Measurements from ENCODE around the gene SYTL3. TPM values are rescaled to one million over a fixed set of nuclear protein-coding genes. Genes with fewer than 3 reads are reported as not detected.
A peak's percentile ranks its signal among the peaks of the same experiment; 100 is the strongest.
"Not testable (repeated sequence)": the region's sequence is repeated elsewhere in the genome, so short reads cannot be mapped to it uniquely, and the experiment has no call there.

SYTL3 gene
- total RNA-seq, 2 experiments from 2014 or later, result 25.8 to 26.9 TPM

DNA sequence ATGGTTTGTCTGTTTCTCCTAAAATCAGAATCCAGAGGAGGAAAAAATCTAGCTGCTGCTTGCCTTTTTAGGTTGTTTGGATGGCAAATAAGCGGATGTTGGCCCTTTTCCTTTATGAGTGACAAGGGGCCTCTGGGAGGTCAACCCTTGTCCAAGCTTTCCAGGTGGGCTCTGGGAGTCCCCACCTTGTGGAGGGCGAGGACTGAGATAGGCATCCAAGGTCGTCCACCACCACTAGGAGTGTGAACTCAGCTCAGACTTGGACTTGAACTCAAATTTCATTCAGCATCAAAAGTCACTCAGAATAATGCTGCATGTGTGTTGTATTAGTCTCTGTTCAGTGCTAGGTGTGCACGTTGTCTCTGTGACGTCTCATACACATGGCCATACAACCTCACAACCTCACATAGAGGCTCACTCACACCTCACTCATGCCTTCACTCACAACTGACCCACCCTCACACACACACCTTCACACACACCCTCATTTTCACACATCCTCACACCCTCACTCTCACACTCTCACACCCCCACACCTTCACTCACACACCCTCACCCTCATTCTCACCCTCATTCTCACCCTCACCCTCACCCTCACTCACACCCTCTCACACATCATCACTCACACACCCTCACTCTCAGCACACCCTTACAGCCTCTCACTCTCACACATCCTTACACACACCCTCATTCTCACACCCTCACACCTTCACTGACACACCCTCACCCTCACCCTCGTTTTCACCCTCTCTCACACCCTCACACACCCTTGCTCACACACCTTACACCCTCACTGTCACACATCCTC lies 23.3 kb upstream of the SYTL3 start:
- H3K4me1 Mint-ChIP-seq, result peaks cover 30% of the 10 kb centered on the region
- ChIA-PET CTCF (no interaction called here), POLR2A (no interaction called here)
- H3K4me3 Mint-ChIP-seq, result no peak overlapping the region
- peaks cover 60% of the 10 kb centered on the region for H3K36me3 Mint-ChIP-seq (ENCODE audit: low read depth)
- no peak for DNase-seq
- peak overlapping the region; percentile 31 for H3K27ac Mint-ChIP-seq
- H3K27me3 Mint-ChIP-seq, result no peaks in the 10 kb centered on the region
- no peaks in the 10 kb centered on the region for H3K9me3 Mint-ChIP-seq

- ChIA-PET CTCF (interaction anchor here (1.5 to 1.9 kb wide), 2 partner anchors 14 to 17 kb away, joined by 4 read pairs; partner anchors contain the start of gene DYNLT1), POLR2A (no interaction called here)
- H3K27me3 Mint-ChIP-seq, result no peaks in the 10 kb centered on the region
- H3K4me1 Mint-ChIP-seq, result peaks cover 38% of the 10 kb centered on the region
- H3K4me3 Mint-ChIP-seq, result no peak overlapping the region
- H3K36me3 Mint-ChIP-seq (ENCODE audit: low read depth), result peaks cover 65% of the 10 kb centered on the region
- H3K27ac Mint-ChIP-seq, result peak overlapping the region; percentile 67
- DNase-seq, result no peak
- no peaks in the 10 kb centered on the region for H3K9me3 Mint-ChIP-seq
Observed at GRCh38 chr6:158627168-158627939, 22.5 kb upstream of the SYTL3 start.

DNA sequence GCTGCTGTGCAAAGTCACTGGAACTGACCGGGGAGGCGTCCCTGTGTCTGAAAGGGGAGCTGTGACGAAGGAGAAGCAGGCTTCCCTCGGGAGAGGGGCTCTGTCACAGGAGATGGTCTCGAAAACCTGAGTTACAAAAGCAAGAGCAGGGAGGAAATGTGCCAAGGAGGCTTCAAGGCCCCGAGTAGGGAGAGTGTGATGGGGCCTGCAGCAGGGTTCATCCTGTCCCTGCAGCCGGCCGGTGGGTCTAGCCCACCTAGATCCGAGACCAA lies 22.0 kb upstream of the SYTL3 start:
- Mint-ChIP-seq H3K36me3 (ENCODE audit: low read depth) (peaks cover 65% of the 10 kb centered on the region), H3K9me3 (no peaks in the 10 kb centered on the region), H3K27ac (peak overlapping the region; percentile 67), H3K27me3 (no peaks in the 10 kb centered on the region), H3K4me1 (peaks cover 40% of the 10 kb centered on the region), H3K4me3 (no peak overlapping the region)
- no peak for DNase-seq
- ChIA-PET POLR2A (no interaction called here), CTCF (interaction anchor here (1.5 to 1.9 kb wide), 2 partner anchors 14 to 17 kb away, joined by 4 read pairs; partner anchors contain the start of gene DYNLT1)

GRCh38 chr6:158628542-158628941 lies 21.3 kb upstream of the SYTL3 start:
- no peak for DNase-seq
- peaks cover 65% of the 10 kb centered on the region for H3K36me3 Mint-ChIP-seq (ENCODE audit: low read depth)
- ChIA-PET POLR2A (no interaction called here), CTCF (interaction anchor here (0.7 to 1.9 kb wide), 3 partner anchors 13 to 58 kb away, joined by 3 to 4 read pairs (median 4); partner anchors contain the start of gene DYNLT1)
- no peak overlapping the region for H3K27ac Mint-ChIP-seq
- H3K27me3 Mint-ChIP-seq, result no peaks in the 10 kb centered on the region
- H3K4me3 Mint-ChIP-seq, result no peak overlapping the region
- H3K4me1 Mint-ChIP-seq, result peaks cover 43% of the 10 kb centered on the region
- no peaks in the 10 kb centered on the region for H3K9me3 Mint-ChIP-seq

DNA sequence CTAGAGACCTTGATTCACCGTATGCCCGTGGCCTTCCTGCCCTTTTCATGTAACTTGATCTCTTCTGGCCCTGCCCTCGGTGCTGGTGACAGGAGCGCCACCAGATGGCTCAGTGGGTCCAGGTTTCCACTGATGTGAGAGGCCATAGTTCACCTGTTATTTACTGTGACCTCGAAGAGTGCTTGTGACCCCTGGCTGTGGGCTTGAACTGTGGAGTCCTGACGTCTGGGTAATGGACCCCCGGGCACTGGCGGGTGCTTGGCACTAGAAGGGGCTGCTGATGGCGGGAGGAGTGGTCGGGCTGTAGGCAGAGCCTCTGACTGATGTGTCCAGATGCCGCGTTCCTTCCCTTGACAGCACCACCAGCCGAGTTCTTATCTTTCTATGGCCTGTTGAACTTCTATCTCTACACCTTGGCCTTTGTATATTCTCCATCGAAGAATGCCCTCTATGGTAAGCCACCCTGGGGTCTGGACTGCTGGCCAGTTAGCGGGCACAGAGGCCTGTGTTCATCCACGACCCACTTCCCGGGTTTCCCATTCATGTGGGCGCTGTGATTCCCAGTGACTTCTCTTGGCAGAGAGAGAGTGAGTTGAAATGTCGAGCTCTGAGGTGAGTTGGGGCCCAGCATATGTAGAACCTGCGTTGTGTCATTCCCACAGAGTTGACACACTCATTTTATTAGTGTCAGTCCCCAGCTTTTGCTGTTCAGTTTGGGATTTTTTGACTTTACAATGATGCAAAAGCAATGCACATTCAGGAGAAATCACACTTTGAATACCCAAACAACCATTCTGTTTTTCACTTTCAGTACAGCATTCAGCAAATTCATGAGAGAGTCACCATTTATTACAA lies 20.3 kb upstream of the SYTL3 start:
- peak; percentile 32 for DNase-seq

GRCh38 chr6:158630938-158631616 lies 18.8 kb upstream of the SYTL3 start:
- H3K4me1 Mint-ChIP-seq, result peaks cover 58% of the 10 kb centered on the region
- no peaks in the 10 kb centered on the region for H3K9me3 Mint-ChIP-seq
- H3K27me3 Mint-ChIP-seq, result no peaks in the 10 kb centered on the region
- H3K27ac Mint-ChIP-seq, result peak overlapping the region; percentile 82
- ChIA-PET POLR2A (no interaction called here), CTCF (interaction anchor here (0.8 to 1.4 kb wide), 2 partner anchors 9 to 10 kb away, joined by 4 read pairs; no protein-coding TSS in a partner anchor)
- no peak for DNase-seq
- no peak overlapping the region for H3K4me3 Mint-ChIP-seq
- H3K36me3 Mint-ChIP-seq (ENCODE audit: low read depth), result peaks cover 70% of the 10 kb centered on the region

More for the DNA sequence above, 20.3 kb upstream of the SYTL3 start:
- H3K4me3 Mint-ChIP-seq, result no peak overlapping the region
- H3K36me3 Mint-ChIP-seq (ENCODE audit: low read depth), result peaks cover 66% of the 10 kb centered on the region
- no peaks in the 10 kb centered on the region for H3K9me3 Mint-ChIP-seq
- H3K27me3 Mint-ChIP-seq, result no peaks in the 10 kb centered on the region
- H3K4me1 Mint-ChIP-seq, result peaks cover 46% of the 10 kb centered on the region
- H3K27ac Mint-ChIP-seq, result peak overlapping the region; percentile 68
- CTCF ChIA-PET, result interaction anchor here (0.7 to 1.9 kb wide), 3 partner anchors 12 to 59 kb away, joined by 3 to 4 read pairs (median 4); partner anchors contain the start of gene DYNLT1
- POLR2A ChIA-PET, result no interaction called here

- CTCF ChIA-PET, result interaction anchor here (0.5 to 1.4 kb wide), 3 partner anchors 11 to 423 kb away, joined by 3 to 5 read pairs (median 4); no protein-coding TSS in a partner anchor
Observed at GRCh38 chr6:158631678-158632537, 17.9 kb upstream of the SYTL3 start.

DNA sequence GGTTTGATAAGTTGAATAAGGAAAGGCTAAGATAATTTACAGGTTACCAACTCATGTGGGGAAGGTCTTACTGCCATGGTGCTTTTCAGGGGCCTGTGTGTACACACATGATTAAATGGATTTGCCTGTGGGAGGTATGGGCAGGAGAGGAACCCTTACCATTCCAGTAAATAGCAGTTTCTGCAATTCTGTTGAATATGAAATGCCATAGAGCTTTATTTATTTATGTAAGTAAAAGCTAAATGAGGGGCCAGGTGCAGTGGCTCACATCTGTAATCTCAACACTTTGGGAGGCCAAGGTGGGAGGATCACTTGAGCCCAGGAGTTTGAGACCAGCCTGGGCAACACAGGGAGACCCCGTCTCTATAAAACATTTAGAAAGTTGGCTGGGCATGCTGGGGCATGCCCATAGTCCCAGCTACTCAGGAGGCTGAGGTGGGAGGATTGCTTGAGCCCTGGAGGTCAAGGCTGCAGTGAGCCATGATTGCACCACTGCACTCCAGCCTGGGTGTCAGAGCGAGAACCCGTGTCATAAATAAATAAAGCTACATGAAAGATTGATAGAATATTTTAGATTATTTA lies 17.2 kb upstream of the SYTL3 start:
- CTCF ChIA-PET, result interaction anchor here (0.5 kb wide), 1 partner anchor 1663 kb away, joined by 3 read pairs; no protein-coding TSS in a partner anchor
- H3K27me3 Mint-ChIP-seq, H3K9me3 Mint-ChIP-seq, H3K4me3 Mint-ChIP-seq, DNase-seq, POLR2A ChIA-PET: not testable (repeated sequence)
- Mint-ChIP-seq H3K4me1 (peaks cover 68% of the 10 kb centered on the region), H3K36me3 (ENCODE audit: low read depth) (peaks cover 70% of the 10 kb centered on the region), H3K27ac (peak overlapping the region; percentile 82)

More at GRCh38 chr6:158631678-158632537, 17.9 kb upstream of the SYTL3 start:
- Mint-ChIP-seq H3K36me3 (ENCODE audit: low read depth) (peaks cover 70% of the 10 kb centered on the region), H3K4me3 (no peak overlapping the region), H3K27me3 (no peaks in the 10 kb centered on the region), H3K4me1 (peaks cover 64% of the 10 kb centered on the region), H3K9me3 (no peaks in the 10 kb centered on the region), H3K27ac (peak overlapping the region; percentile 82)
- POLR2A ChIA-PET, result no interaction called here
- DNase-seq, result no peak

DNA sequence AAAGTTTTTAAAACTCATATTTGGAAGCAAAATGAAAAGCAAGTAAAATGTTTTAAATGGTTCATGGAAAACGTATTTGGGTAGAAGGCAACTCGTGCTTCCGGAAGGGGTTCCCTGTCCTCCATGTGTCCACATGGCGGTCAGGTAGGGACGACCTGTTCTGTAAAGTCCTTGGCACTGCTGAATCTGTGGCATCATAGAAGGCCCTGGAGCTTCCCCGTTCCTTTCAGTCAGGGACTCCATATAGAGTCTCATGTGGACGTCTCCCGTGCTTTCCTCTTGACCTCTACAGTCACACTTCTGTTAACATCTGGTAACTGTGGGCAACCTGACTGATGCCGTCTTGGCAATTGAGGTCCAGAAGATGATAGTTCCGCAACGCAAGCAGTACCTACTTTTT lies 16.7 kb upstream of the SYTL3 start:
- Mint-ChIP-seq H3K9me3 (no peaks in the 10 kb centered on the region), H3K27me3 (no peaks in the 10 kb centered on the region), H3K4me1 (peaks cover 64% of the 10 kb centered on the region), H3K4me3 (no peak overlapping the region), H3K27ac (no peak overlapping the region), H3K36me3 (ENCODE audit: low read depth) (peaks cover 67% of the 10 kb centered on the region)
- ChIA-PET CTCF (interaction anchor here (0.5 kb wide), 1 partner anchor 1664 kb away, joined by 3 read pairs; no protein-coding TSS in a partner anchor), POLR2A (no interaction called here)
- no peak for DNase-seq

DNA sequence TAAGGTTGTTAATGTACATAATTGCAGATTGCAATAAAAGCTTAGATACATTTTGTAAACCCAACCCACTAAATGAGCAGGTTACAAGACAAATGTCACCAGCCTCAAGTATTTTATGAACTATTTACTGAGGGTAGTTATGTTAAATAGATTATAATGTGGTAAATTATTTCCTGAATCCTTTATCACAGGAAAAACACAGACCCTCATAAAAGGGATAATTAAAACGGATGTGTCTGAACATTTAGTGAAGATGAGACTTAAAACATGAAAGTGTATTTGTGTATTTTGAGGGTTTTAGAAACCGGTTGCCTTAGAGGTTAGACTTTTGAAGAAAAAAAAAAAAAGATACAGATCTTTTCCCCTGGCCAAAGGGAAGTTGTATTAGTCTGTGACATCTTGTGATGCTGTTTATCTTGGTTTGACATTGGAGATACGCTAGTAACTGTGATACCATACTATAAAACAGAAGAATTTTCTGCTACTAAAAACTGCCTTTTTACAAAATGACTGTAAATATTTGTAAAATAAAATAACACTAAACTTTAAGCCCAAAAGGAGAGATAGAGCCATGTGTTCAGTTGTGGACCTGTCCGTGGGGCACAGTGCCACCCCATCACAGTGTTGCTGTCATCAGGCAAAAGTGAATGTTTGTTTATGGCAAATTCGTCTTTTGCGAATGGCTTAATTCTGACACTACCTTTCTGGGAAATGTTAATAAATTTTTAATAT lies 15.0 kb upstream of the SYTL3 start:
- Mint-ChIP-seq H3K36me3 (ENCODE audit: low read depth) (peaks cover 68% of the 10 kb centered on the region), H3K27ac (peak overlapping the region; percentile 83), H3K9me3 (no peaks in the 10 kb centered on the region), H3K4me3 (no peak overlapping the region), H3K4me1 (peaks cover 70% of the 10 kb centered on the region), H3K27me3 (no peaks in the 10 kb centered on the region)
- ChIA-PET POLR2A (interaction anchor here (0.9 to 1.0 kb wide), 2 partner anchors 10 to 27 kb away, joined by 3 read pairs; partner anchors contain the start of gene DYNLT1), CTCF (interaction anchor here (1.1 kb wide), 1 partner anchor 21 kb away, joined by 4 read pairs; no protein-coding TSS in a partner anchor)
- DNase-seq, result no peak

Data from activated CD4-positive, alpha-beta T cell treated with anti-CD3 and anti-CD28 coated beads, Interleukin-2, amount 10 ng/mL, durations not matched to agents 7 days and 5 days (primary cell).